HG03097 (cell line): ENCODE measurements around the gene AADAC.
"Not testable (repeated sequence)": the region's sequence is repeated elsewhere in the genome, so short reads cannot be mapped to it uniquely, and the experiment has no call there.

Experiments used
- ATAC-seq: cut with Tn5 transposase; IDR thresholded peaks from one replicate; pipeline ENCODE4 v1.9.1; 2021; ENCODE audit not compliant: unreplicated experiment, low FRiP score

AADAC gene

DNA sequence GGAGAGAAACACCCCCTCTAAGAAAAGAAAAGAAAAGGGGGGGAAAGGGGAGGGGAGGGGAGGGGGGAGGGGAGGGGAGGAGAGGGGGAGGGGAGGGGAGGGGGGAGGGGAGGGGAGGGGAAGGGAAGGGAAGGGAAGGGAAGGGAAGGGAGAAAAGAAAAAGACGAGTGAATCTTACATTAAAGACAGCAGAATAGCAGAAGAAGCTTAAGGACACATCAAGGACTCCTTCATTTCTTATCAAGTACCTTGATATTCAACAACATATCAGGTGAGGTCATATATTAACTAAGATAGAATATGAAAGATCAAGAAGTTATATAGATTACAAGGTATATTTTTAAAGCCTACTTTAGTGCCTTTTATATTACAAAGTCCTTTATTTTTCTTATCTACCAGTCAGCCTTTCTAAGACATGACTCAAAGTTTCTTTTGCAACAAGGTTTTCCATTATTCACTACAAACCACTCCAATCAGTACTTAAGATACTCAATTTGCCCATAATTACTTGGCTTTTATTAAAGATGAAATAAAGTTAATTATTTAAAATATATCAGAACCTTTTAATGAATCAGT is 17.7 kb upstream of the AADAC start:
- no peak for ATAC-seq

GRCh38 chr3:151798466-151798865 is 15.4 kb upstream of the AADAC start:
- no peak for ATAC-seq

- no peak for ATAC-seq
Measured at GRCh38 chr3:151800431-151800830, 13.5 kb upstream of the AADAC start.

DNA sequence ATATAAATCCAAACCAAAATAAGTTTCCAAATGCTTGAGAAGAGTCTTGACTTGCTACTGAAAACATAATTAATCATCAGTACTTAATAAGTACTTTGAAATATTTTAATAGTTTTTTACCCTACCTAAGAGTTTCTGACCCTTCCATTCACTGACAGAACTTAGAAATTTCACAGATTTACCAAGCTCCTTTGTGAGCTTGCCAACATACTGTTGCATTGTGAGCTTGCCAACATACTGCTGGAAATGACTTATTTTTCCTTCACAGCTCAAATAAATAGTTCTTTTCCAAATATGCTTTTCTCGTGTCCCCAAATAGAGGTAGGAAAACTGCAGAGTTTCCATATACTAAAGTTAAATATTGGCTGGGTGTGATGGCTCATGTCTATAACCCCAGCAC is 9.6 kb upstream of the AADAC start:
- ATAC-seq, result no peak

- no peak for ATAC-seq
Measured at GRCh38 chr3:151806838-151807237, 7.1 kb upstream of the AADAC start.

GRCh38 chr3:151808926-151809325 is 5.0 kb upstream of the AADAC start:
- not testable (repeated sequence) for ATAC-seq

- no peak for ATAC-seq
Measured at GRCh38 chr3:151811474-151811873, 2.4 kb upstream of the AADAC start.

DNA sequence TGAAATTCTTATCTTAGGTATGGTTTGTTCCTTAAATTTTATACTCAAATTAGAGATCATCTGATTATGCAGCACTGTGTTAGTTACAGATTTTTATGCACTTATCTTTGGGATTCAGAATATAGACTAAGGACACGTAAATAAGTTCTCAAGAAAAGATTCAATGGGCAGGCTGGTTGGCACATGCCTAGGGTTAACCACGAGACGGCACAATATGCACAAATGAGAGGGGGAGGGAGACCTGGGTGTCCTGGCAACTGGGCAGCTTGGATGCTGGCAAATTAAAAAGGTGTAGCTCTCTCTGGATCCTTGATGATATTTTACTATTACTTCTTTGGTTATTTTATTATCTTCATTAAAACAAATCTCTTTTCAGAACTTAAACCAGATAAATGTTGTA is 672 bp downstream of the AADAC start:
- ATAC-seq, result no peak

DNA sequence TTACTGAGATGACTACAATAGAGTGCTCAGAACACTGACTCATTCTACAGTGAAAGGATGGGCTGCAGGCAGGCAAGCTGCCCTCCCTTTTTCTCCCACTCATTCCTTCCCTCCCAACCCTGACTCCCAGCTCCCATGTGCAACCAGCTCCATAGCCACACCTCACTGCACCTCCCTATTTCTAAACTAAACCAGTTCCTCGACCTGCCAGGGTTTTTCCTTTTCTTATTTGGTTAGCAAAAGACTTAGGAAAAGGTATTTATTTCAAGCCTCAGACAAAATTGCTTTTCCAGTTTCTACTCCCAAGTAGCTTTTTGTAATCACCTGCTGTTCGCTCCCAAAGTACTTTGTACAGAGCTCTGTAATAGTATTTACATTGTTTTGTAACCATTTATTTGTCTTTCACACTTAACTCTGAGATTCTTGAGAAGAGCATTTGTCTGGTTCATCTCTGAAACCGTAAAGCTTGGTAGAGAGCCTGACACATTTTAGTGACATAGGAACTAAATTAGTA is 2.2 kb downstream of the AADAC start:
- no peak for ATAC-seq

DNA sequence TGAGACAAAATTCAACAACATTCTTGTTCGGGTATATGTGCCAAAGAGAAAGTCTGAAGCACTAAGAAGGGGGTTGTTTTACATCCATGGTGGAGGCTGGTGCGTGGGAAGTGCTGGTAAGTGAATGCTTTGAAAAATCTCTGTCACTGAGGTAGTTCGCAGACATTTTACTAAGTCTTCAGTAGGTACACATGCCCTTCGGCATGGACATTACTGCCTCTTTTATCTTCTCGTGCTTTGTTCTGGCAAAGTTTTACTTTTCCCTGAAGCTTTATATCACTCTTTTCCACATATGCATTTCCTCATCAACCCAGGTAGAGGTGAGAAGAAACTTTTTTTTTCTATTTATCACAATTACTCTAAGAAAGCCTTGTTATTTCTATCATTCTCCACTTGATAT is 3.6 kb downstream of the AADAC start:
- ATAC-seq, result no peak

DNA sequence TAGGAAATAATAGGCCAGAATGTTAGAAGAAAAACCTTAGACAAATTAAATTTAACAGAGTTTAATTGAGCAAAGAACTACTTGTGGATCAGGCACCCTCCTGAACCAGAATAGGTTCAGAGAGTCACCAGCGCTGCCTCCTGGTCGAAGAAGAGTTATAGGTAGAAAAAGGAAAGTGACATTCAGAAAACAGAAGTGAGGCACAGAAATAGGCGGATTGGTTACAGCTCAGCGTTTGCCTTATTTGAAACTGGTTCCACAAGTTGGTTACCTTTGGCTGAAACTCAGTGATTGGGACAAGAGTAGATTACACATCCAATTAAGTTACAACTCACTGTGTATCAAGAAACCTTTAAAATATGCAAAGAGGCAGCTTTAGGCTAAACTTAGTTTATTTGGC is 4.4 kb downstream of the AADAC start:
- no peak for ATAC-seq

- ATAC-seq, result no peak
Measured at GRCh38 chr3:151819910-151820309, 6.0 kb downstream of the AADAC start.

DNA sequence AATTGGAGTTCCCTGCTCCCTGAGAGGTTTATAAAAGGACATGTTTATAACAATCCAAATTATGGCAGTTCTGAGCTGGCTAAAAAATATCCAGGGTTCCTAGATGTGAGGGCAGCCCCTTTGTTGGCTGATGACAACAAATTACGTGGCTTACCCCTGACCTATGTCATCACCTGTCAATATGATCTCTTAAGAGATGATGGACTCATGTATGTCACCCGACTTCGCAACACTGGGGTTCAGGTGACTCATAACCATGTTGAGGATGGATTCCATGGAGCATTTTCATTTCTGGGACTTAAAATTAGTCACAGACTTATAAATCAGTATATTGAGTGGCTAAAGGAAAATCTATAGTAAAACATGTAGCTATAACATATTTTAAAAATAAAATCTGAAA is 13.9 kb downstream of the AADAC start:
- no peak for ATAC-seq

GRCh38 chr3:151835751-151836525 is 22.0 kb downstream of the AADAC start:
- no peak for ATAC-seq

DNA sequence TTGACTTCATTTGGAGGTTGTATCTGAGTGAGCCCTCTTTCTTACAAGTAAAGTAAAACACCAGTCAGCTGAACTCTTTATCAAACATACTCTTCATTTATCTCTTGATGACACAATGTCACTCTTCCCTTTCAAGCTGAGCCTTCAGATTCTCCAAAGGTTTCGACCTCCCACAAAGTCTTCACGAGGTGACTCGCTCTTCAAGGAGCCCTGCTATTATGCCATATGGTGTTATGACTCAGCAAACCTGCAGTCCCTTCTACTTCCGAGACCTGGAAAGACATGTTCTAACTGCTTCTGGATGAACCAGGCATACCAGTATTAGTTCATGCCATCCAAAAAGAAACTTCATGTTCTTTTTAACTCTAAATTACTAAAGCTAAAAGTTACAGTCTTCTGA is 23.1 kb downstream of the AADAC start:
- ATAC-seq, result no peak

DNA sequence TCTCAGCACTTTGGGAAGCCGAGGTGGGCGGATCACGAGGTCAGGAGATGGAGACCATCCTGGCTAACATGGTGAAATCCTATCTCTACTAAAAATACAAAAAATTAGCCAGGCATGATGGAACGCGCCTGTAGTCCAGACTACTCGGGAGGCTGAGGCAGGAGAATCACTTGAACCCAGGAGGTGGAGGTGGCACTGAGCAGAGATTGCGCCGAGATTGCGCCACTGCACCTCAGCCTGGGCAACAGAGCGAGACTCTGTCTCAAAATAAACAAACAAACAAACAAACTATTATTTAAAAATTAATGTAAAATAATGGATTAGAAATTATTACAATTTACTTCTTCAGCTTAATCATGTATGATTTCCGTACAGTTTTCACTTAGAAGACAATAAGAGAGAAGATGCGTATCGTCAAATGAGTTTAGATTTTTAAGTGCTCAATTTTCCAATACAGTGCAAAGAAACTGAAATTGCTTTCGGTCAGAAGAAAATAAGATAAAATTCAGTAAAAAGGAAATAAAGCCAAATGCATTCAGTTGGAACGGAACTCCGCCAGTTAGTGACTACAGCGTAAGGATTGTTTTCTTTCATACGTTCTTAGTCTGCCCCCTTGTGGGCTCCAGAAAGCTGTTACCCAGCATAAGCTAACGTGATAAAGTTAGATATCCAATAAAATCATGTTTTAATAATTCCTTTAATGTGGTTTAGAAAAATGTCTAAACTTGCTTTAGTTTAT is 24.8 kb downstream of the AADAC start:
- ATAC-seq, result no peak

- ATAC-seq, result no peak
Measured at GRCh38 chr3:151839313-151839631, 25.4 kb downstream of the AADAC start.

- no peak for ATAC-seq
Measured at GRCh38 chr3:151841801-151842200, 27.9 kb downstream of the AADAC start.

GRCh38 chr3:151843275-151843674 is 29.4 kb downstream of the AADAC start:
- ATAC-seq, result no peak

- no peak for ATAC-seq
Measured at GRCh38 chr3:151845306-151845905, 31.5 kb downstream of the AADAC start.

- ATAC-seq, result not testable (repeated sequence)
Measured at GRCh38 chr3:151850065-151850464, 36.1 kb downstream of the AADAC start.
